K562 (cell line): Measurements from ENCODE around the gene CDC42EP2. TPM values are rescaled to one million over a fixed set of nuclear protein-coding genes. Genes with fewer than 3 reads are reported as not detected.

Experiments used
- ATAC-seq: fragments of 200-7000 bp; cut with Tn5 transposase; 3 replicates; pipeline ENCODE4 v1.9.1; 2020; ENCODE audit warnings: moderate library complexity
- BruUV-seq: library from RNA; stranded (reverse); fragments of 400-500 nt; replicated peaks from 2 replicates; lab custom pipeline; 2021; lab: Mats Ljungman, UMichigan
- CTCF ChIA-PET: fragments of 300-600 bp; formaldehyde crosslinking; extraction: SDS; loops from one replicate; lab custom pipeline; 2021; ENCODE audit warnings: low intra/inter-chr PET ratio; lab: Yijun Ruan, JAX
- POLR2A ChIA-PET: fragments of 300-600, 350-650 bp; sonication (Branson Sonifier 250); formaldehyde crosslinking; extraction: SDS; loops from one replicate; lab custom pipeline; 2021; ENCODE audit warnings: antibody characterized with exemption, inconsistent platforms; lab: Yijun Ruan, JAX
- DNase-seq, 4 experiments: peaks; one replicate each; pipeline versions ENCODE4 v3.0.0 to v3.0.0-alpha.2; 2011 to 2018; ENCODE audit warnings: low spot score in 3 of 4, mixed read lengths in 3 of 4; ENCODE audit errors: extremely low read depth in 1 of 4
- FAIRE-seq: peaks from 2 replicates; lab custom pipeline; 2011; peaks lifted over from hg19 to GRCh38; lab: Jason Lieb, UNC
- H2AFZ ChIP-seq: 2 replicates; pipeline ENCODE4 v1.6.0; 2011; ENCODE audit warnings: low read depth, low read length, control low read depth, inconsistent platforms
- H3K27ac ChIP-seq: fragments of 200-600 bp; 3 replicates; pipeline ENCODE4 v1.8.0; 2011; ENCODE audit warnings: low read depth, mild to moderate bottlenecking, control low read depth, inconsistent platforms, low read length, moderate library complexity, mixed read lengths; ENCODE audit errors: extremely low read depth
- H3K27me3 ChIP-seq, 2 experiments: fragments of 300-600 bp in 1 of 2; 2 replicates in 1 of 2; 3 replicates in 1 of 2; pipeline versions ENCODE4 v1.6.0 to v1.8.0; 2011; ENCODE audit warnings: inconsistent platforms in 2 of 2, low read length in 2 of 2, mild to moderate bottlenecking in 1 of 2, mixed read lengths in 1 of 2, moderate library complexity in 1 of 2; ENCODE audit not compliant: control insufficient read depth in 2 of 2, insufficient read depth in 2 of 2
- H3K36me3 ChIP-seq: fragments of 300-600 bp; 3 replicates; pipeline ENCODE4 v1.8.0; 2011; ENCODE audit warnings: mild to moderate bottlenecking, low read length, inconsistent platforms; ENCODE audit not compliant: control insufficient read depth, insufficient read depth
- H3K4me1 ChIP-seq, 2 experiments: fragments of 200-600 bp in 1 of 2; replicated peaks in 1 of 2; 2 replicates in 1 of 2; 3 replicates in 1 of 2; pipeline versions ENCODE4 v1.5.1 to v1.8.0; 2011; ENCODE audit warnings: inconsistent platforms in 2 of 2, low read length in 2 of 2, mild to moderate bottlenecking in 1 of 2, mixed read lengths in 1 of 2, moderate library complexity in 1 of 2; ENCODE audit not compliant: control insufficient read depth in 2 of 2, insufficient read depth in 2 of 2
- H3K4me2 ChIP-seq: 2 replicates; pipeline ENCODE4 v1.6.1; 2011; ENCODE audit warnings: low read length, control low read depth, inconsistent platforms, mixed read lengths; ENCODE audit not compliant: insufficient read depth
- H3K4me3 ChIP-seq: fragments of 200-600 bp; sonication (generic), shearing (Covaris generic); 2 replicates; pipeline ENCODE4 v1.5.1; 2016; ENCODE audit warnings: control low read depth, inconsistent platforms
- H3K79me2 ChIP-seq: fragments of 200-600 bp; 3 replicates; pipeline ENCODE4 v1.8.0; 2011; ENCODE audit warnings: low read length, inconsistent platforms; ENCODE audit not compliant: control insufficient read depth, insufficient read depth
- H3K9ac ChIP-seq, 2 experiments: 2 replicates each; pipeline versions ENCODE4 v1.6.0 to v1.6.1; 2011; ENCODE audit warnings: low read depth in 2 of 2, low read length in 2 of 2, control low read depth in 1 of 2, inconsistent platforms in 1 of 2, mild to moderate bottlenecking in 1 of 2, mixed read lengths in 1 of 2; ENCODE audit not compliant: insufficient read depth in 1 of 2
- H3K9me1 ChIP-seq: one replicate; pipeline ENCODE4 v1.6.0; 2011; ENCODE audit warnings: inconsistent platforms, mild to moderate bottlenecking, low read length, moderate library complexity; ENCODE audit not compliant: control insufficient read depth, insufficient read depth
- H3K9me3 ChIP-seq: replicated peaks from 2 replicates; pipeline ENCODE4 v1.5.1; 2011; ENCODE audit warnings: low read depth, low read length, inconsistent platforms; ENCODE audit not compliant: control insufficient read depth, insufficient read depth
- H4K20me1 ChIP-seq: replicated peaks from 2 replicates; pipeline ENCODE4 v1.6.1; 2011; ENCODE audit warnings: low read length, inconsistent platforms, mixed read lengths; ENCODE audit not compliant: control insufficient read depth, insufficient read depth
- CBX1 ChIP-seq: sonication (generic); IDR thresholded peaks from 2 replicates; pipeline ENCODE4 v1.6.1; 2016; ENCODE audit warnings: antibody characterized with exemption, low read depth, mild to moderate bottlenecking
- ETS2 ChIP-seq: IDR thresholded peaks from 2 replicates; pipeline ENCODE4 v1.6.1; 2016; ENCODE audit warnings: borderline replicate concordance, missing genetic modification characterization, mild to moderate bottlenecking, moderate library complexity, missing compliant biosample characterization; ENCODE audit not compliant: poor library complexity, severe bottlenecking
- JUNB ChIP-seq: fragments of 450-650 bp; formaldehyde crosslinking; conservative IDR thresholded peaks from 2 replicates; pipeline ENCODE4 v1.4.0; 2020; ENCODE audit warnings: mild to moderate bottlenecking
- MTA1 ChIP-seq: fragments of 450-650 bp; IDR thresholded peaks from 2 replicates; pipeline ENCODE4 v1.6.1; 2017; ENCODE audit warnings: borderline replicate concordance
- PRPF4 ChIP-seq: fragments of 200-400 bp; formaldehyde crosslinking; IDR thresholded peaks from one replicate; pipeline ENCODE4 v1.6.1; 2017; ENCODE audit warnings: low read length, low read depth, mild to moderate bottlenecking; ENCODE audit not compliant: insufficient read depth, poor library complexity, severe bottlenecking
- PTBP1 ChIP-seq: fragments of 200-400 bp; formaldehyde crosslinking; IDR thresholded peaks from 2 replicates; pipeline ENCODE4 v1.6.1; 2017; ENCODE audit warnings: low read depth, low read length
- RBM15 ChIP-seq: fragments of 200-400 bp; formaldehyde crosslinking; IDR thresholded peaks from 2 replicates; pipeline ENCODE4 v1.6.1; 2018; ENCODE audit warnings: mild to moderate bottlenecking, low read length, moderate library complexity; ENCODE audit not compliant: insufficient read depth
- SMARCE1 ChIP-seq: fragments of 450-650 bp; IDR thresholded peaks from 2 replicates; pipeline ENCODE4 v1.7.1; 2016; ENCODE audit warnings: mild to moderate bottlenecking
- SNIP1 ChIP-seq: fragments of 450-650 bp; IDR thresholded peaks from 2 replicates; pipeline ENCODE4 v1.7.1; 2017; ENCODE audit warnings: low read depth, mild to moderate bottlenecking
- ZNF507 ChIP-seq: conservative IDR thresholded peaks from 2 replicates; pipeline ENCODE4 v1.6.1; 2017; ENCODE audit warnings: missing genetic modification characterization, missing compliant biosample characterization
- WGBS: fragments of 100-300 bp; shearing (Covaris generic); methylation state at CpG from one replicate; pipeline ENCODE4 v1.1.6; 2016; ENCODE audit warnings: low coverage, mixed read lengths; ENCODE audit not compliant: insufficient coverage; ENCODE audit errors: missing lambda C conversion rate; 5-methylcytosine and 5-hydroxymethylcytosine counted together
- in situ Hi-C: fragments of 300-500 bp; cut with MboI; formaldehyde crosslinking; loops from 4 replicates; pipeline ENCODE4 v1.15.0; 2018; ENCODE audit warnings: inconsistent platforms, mixed read lengths
- intact Hi-C: fragments of 100-400 bp; cut with micrococcal nuclease; formaldehyde crosslinking; loops from 2 replicates; pipeline ENCODE4 v1.14.2; 2022
- polyA plus RNA-seq, 8 experiments: library from polyadenylated mRNA; depleted of rRNA in 4 of 8; stranded (reverse) in 5 of 8; unstranded in 3 of 8; fragments of >200 nt; fragmentation: Nextera tagmentation in 2 of 8; fragmentation: Illumina TruSeq in 1 of 8; extraction: Ambion mirVana in 2 of 8; extraction: Trizol in 1 of 8; gene quantifications; 2 replicates each; pipeline versions ENCODE4 v1.2.1 to v1.2.3, GENCODE V29; 2011 to 2014; ENCODE audit warnings: inconsistent platforms in 1 of 8, missing spikeins in 1 of 8
- total RNA-seq, 7 experiments: library from RNA; depleted of rRNA in 6 of 7; stranded (reverse); fragments of >200 nt in 6 of 7; fragmentation: Illumina TruSeq in 2 of 7; extraction: Trizol in 2 of 7; gene quantifications; 2 replicates each; pipeline versions ENCODE4 v1.2.1 to v1.2.3, GENCODE V29; 2011 to 2021; ENCODE audit warnings: low replicate concordance in 1 of 7
- TF ChIP-seq, protein P1 (sequence below): fragments of 450-650 bp; IDR thresholded peaks from 2 replicates; pipeline ENCODE4 v1.6.1; 2016; ENCODE audit warnings: low read depth, mild to moderate bottlenecking, moderate library complexity
- TF ChIP-seq, protein P2 (sequence below), 2 experiments: IDR thresholded peaks in 1 of 2; conservative IDR thresholded peaks in 1 of 2; 2 replicates each; pipeline ENCODE4 v1.6.1; 2016; ENCODE audit warnings: low read depth in 2 of 2, mild to moderate bottlenecking in 1 of 2, missing compliant biosample characterization in 1 of 2, missing genetic modification characterization in 1 of 2, moderate library complexity in 1 of 2
- TF ChIP-seq, protein P3 (sequence below): fragments of 250-450 bp; sonication (Bioruptor Pico); IDR thresholded peaks from 2 replicates; pipeline ENCODE4 v1.4.0; 2020; ENCODE audit warnings: mild to moderate bottlenecking
- TF ChIP-seq, protein P4 (sequence below), 3 experiments: fragments of 200-800 bp in 1 of 3; sonication (Bioruptor generic) in 1 of 3; sonication (generic) in 1 of 3; formaldehyde crosslinking in 1 of 3; IDR thresholded peaks; 2 replicates each; pipeline versions ENCODE4 v1.6.1 to v1.8.0; 2016 to 2022; ENCODE audit warnings: mild to moderate bottlenecking in 2 of 3, missing compliant biosample characterization in 2 of 3, missing genetic modification characterization in 2 of 3, missing genetic modification reagents in 1 of 3

CDC42EP2 gene
- total and polyA plus RNA-seq, 9 of the 15 experiments (the other 6 are each of a cell fraction or from before 2014, with no cell fraction given): 0.27 to 3.5 (median 0.83) TPM; not detected in 1

DNA sequence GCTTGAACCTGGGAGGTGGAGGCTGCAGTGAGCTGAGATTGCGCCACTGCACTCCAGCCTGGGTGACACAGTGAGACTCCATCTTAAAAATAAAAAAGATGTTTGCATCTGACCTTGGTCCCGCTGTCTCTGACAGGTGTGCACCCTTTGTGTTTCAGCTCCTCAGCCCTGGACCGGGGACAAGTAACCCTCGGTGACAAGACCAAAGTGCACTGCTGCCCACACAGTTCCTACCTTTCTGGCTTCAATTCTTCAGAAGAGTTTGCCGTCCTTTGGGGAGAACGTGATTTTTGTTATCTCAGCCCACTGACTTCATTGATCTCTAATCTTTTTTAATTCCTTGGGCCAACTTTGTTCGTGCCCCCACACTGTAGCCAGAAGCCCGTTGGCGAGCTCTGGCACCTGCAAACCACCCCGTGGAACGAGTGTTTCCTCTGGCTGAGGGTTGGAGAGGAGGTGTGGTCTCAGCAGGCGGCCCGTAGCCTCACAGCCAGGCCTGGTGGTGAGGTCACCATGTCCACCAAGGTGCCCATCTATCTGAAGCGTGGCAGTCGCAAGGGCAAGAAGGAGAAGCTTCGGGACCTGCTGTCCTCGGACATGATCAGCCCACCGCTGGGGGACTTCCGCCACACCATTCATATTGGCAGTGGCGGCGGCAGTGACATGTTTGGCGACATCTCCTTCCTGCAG lies 5.9 kb downstream of the CDC42EP2 start:
- no peak for DNase-seq
- intact Hi-C loops: no loop called here
- H3K4me1 ChIP-seq: peaks cover 12 to 27% of the 10 kb centered on the region in 2 experiments; a peak in 4 of 5 replicates
- 86% methylated on average over 19 of the region's 22 CpGs for WGBS
- H3K4me2 ChIP-seq: no peak overlapping the region
- no peak overlapping the region for H3K27ac ChIP-seq
- no peaks in the 10 kb centered on the region for H3K9me3 ChIP-seq
- H3K27me3 ChIP-seq: no peaks in the 10 kb centered on the region
- in situ Hi-C loops: no loop called here
- BruUV-seq: no TSS peak
- TF ChIP-seq PTBP1 (no peak), JUNB (no peak), ZNF507 (tag) (no peak), SMARCE1 (no peak), MTA1 (no peak), CBX1 (no peak), ETS2 (tag) (no peak), PRPF4 (no peak), SNIP1 (no peak), RBM15 (no peak)
- TF ChIP-seq, protein P1, sequence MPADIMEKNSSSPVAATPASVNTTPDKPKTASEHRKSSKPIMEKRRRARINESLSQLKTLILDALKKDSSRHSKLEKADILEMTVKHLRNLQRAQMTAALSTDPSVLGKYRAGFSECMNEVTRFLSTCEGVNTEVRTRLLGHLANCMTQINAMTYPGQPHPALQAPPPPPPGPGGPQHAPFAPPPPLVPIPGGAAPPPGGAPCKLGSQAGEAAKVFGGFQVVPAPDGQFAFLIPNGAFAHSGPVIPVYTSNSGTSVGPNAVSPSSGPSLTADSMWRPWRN: no peak
- TF ChIP-seq, protein P2, sequence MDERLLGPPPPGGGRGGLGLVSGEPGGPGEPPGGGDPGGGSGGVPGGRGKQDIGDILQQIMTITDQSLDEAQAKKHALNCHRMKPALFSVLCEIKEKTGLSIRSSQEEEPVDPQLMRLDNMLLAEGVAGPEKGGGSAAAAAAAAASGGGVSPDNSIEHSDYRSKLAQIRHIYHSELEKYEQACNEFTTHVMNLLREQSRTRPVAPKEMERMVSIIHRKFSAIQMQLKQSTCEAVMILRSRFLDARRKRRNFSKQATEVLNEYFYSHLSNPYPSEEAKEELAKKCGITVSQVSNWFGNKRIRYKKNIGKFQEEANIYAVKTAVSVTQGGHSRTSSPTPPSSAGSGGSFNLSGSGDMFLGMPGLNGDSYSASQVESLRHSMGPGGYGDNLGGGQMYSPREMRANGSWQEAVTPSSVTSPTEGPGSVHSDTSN (CRISPR knock-in tag; IDR thresholded peaks at IDR 0.05; ENCODE audit: low read depth): no peak
- TF ChIP-seq, protein P2 (tag; conservative IDR thresholded peaks at IDR 0.05; ENCODE audit: low read depth): no peak
- TF ChIP-seq, protein P3, sequence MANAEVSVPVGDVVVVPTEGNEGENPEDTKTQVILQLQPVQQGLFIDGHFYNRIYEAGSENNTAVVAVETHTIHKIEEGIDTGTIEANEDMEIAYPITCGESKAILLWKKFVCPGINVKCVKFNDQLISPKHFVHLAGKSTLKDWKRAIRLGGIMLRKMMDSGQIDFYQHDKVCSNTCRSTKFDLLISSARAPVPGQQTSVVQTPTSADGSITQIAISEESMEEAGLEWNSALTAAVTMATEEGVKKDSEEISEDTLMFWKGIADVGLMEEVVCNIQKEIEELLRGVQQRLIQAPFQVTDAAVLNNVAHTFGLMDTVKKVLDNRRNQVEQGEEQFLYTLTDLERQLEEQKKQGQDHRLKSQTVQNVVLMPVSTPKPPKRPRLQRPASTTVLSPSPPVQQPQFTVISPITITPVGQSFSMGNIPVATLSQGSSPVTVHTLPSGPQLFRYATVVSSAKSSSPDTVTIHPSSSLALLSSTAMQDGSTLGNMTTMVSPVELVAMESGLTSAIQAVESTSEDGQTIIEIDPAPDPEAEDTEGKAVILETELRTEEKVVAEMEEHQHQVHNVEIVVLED (CRISPR knock-in tag): no peak
- TF ChIP-seq, protein P4, sequence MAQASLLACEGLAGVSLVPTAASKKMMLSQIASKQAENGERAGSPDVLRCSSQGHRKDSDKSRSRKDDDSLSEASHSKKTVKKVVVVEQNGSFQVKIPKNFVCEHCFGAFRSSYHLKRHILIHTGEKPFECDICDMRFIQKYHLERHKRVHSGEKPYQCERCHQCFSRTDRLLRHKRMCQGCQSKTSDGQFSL (CRISPR knock-in tag; IDR thresholded peaks at IDR 0.05): no peak
- TF ChIP-seq, protein P4 (tag; IDR thresholded peaks at IDR 0.05): no peak
- TF ChIP-seq, all 486 proteins: peak for 0
- no peak overlapping the region for H2AFZ ChIP-seq
- POLR2A ChIA-PET: interaction anchor here (0.6 to 1.2 kb wide), 3 partner anchors 11 to 61 kb away, joined by 3 read pairs; partner anchors contain the start of gene POLA2
- CTCF ChIA-PET: no interaction called here
- H3K9ac ChIP-seq: no peak overlapping the region
- FAIRE-seq (no peak), ATAC-seq (no peak)
- peaks cover 20% of the 10 kb centered on the region; the same call in 2 of the 3 replicates for H3K79me2 ChIP-seq
- no peaks in the 10 kb centered on the region for H3K9me1 ChIP-seq
- H4K20me1 ChIP-seq: 0 out of 2 replicates have a peak, but pooled peaks cover 3% of the 10 kb centered on the region
- H3K4me3 ChIP-seq: no peak overlapping the region
- H3K36me3 ChIP-seq: peaks cover 24% of the 10 kb centered on the region; the same call in 2 of the 3 replicates
